DND-41 (cell line): Measurements from ENCODE around the gene MTO1.
A peak's percentile ranks its signal among the peaks of the same experiment; 100 is the strongest.
"Not testable (repeated sequence)": the region's sequence is repeated elsewhere in the genome, so short reads cannot be mapped to it uniquely, and the experiment has no call there.

Source experiments
- ATAC-seq: fragments of 200-7000 bp; cut with Tn5 transposase; 3 replicates; pipeline ENCODE4 v1.9.1; 2021; ENCODE audit warnings: low read depth; ENCODE audit not compliant: insufficient read depth
- DNase-seq: peaks from one replicate; pipeline ENCODE4 v3.0.0-alpha.2; 2020
- H2AFZ ChIP-seq: 2 replicates; pipeline ENCODE4 v1.6.0; 2012; ENCODE audit warnings: low read depth, low read length
- H3K27ac ChIP-seq: 2 replicates; pipeline ENCODE4 v1.5.1; 2012; ENCODE audit warnings: low read length, inconsistent platforms
- H3K27me3 ChIP-seq: fragments of 200-600 bp; sonication (generic); 2 replicates; pipeline ENCODE4 v1.6.0; 2012; ENCODE audit warnings: low read length, mild to moderate bottlenecking, inconsistent platforms; ENCODE audit not compliant: insufficient read depth, poor library complexity
- H3K36me3 ChIP-seq: 2 replicates; pipeline ENCODE4 v1.5.1; 2012; ENCODE audit warnings: low read length, inconsistent platforms; ENCODE audit not compliant: insufficient read depth
- H3K4me1 ChIP-seq: 2 replicates; pipeline ENCODE4 v1.5.1; 2012; ENCODE audit warnings: mild to moderate bottlenecking, low read length; ENCODE audit not compliant: insufficient read depth
- H3K4me2 ChIP-seq: 2 replicates; pipeline ENCODE4 v1.6.0; 2012; ENCODE audit warnings: mild to moderate bottlenecking, moderate library complexity, low read length, inconsistent platforms; ENCODE audit not compliant: insufficient read depth
- H3K4me3 ChIP-seq, 2 experiments: fragments of 200-600 bp in 1 of 2; shearing (Covaris generic) in 1 of 2; 2 replicates each; pipeline ENCODE4 v1.5.1; 2012 to 2016; ENCODE audit warnings: inconsistent platforms in 2 of 2, low read length in 2 of 2, mild to moderate bottlenecking in 2 of 2, low read depth in 1 of 2, moderate library complexity in 1 of 2
- H3K79me2 ChIP-seq: 2 replicates; pipeline ENCODE4 v1.6.0; 2012; ENCODE audit warnings: low read length, inconsistent platforms; ENCODE audit not compliant: insufficient read depth
- H3K9ac ChIP-seq: 2 replicates; pipeline ENCODE4 v1.6.0; 2012; ENCODE audit warnings: low read depth, mild to moderate bottlenecking, inconsistent platforms, low read length, moderate library complexity
- H3K9me3 ChIP-seq: 2 replicates; pipeline ENCODE4 v1.5.1; 2012; ENCODE audit warnings: low read length, moderate library complexity, mild to moderate bottlenecking, inconsistent platforms; ENCODE audit not compliant: insufficient read depth, severe bottlenecking
- H4K20me1 ChIP-seq: 2 replicates; pipeline ENCODE4 v1.6.0; 2012; ENCODE audit warnings: low read length; ENCODE audit not compliant: insufficient read depth
- CTCF ChIP-seq: IDR thresholded peaks from 2 replicates; pipeline ENCODE4 v1.5.1; 2012; ENCODE audit warnings: borderline replicate concordance, low read length, moderate library complexity, mild to moderate bottlenecking; ENCODE audit not compliant: poor library complexity, severe bottlenecking; ENCODE audit errors: extremely low read depth
- EZH2 ChIP-seq: IDR thresholded peaks from 3 replicates; pipeline ENCODE4 v1.6.1; 2012; ENCODE audit warnings: borderline replicate concordance, low read depth, mild to moderate bottlenecking, moderate library complexity, low read length, inconsistent platforms; ENCODE audit not compliant: severe bottlenecking

MTO1 gene

GRCh38 chr6:73515204-73515655 is 53.7 kb downstream of the MTO1 start:
- 0 out of 3 replicates have a peak, but pooled peaks have one; percentile 6 for ATAC-seq
- no peak overlapping the region for H3K27ac ChIP-seq
- DNase-seq = no peak
- H3K79me2 ChIP-seq = peaks cover 38% of the 10 kb centered on the region
- H3K36me3 ChIP-seq = peaks cover 58% of the 10 kb centered on the region
- peaks cover 32% of the 10 kb centered on the region for H3K4me1 ChIP-seq
- H3K4me3 ChIP-seq = no peak overlapping the region
- no peaks in the 10 kb centered on the region for H3K9me3 ChIP-seq
- no peak overlapping the region for H3K9ac ChIP-seq
- H4K20me1 ChIP-seq = peaks cover 51% of the 10 kb centered on the region
- H3K27me3 ChIP-seq = no peaks in the 10 kb centered on the region
- TF ChIP-seq CTCF (no peak), EZH2 (no peak)
- H3K4me2 ChIP-seq = peak overlapping the region; percentile 14; the same call in 1 of the 2 replicates
- H2AFZ ChIP-seq = no peak overlapping the region

GRCh38 chr6:73516514-73517489 is 55.3 kb downstream of the MTO1 start:
- Histone ChIP-seq H3K4me3 (peak overlapping the region in 1 of 2 experiments; percentile 9; a peak in 1 of 4 replicates), H3K4me1 (peaks cover 33% of the 10 kb centered on the region), H3K36me3 (peaks cover 61% of the 10 kb centered on the region), H3K4me2 (peak overlapping the region; percentile 40; the same call in 1 of the 2 replicates), H3K9ac (no peak overlapping the region), H2AFZ (no peak overlapping the region), H3K27me3 (no peaks in the 10 kb centered on the region), H3K9me3 (no peaks in the 10 kb centered on the region), H4K20me1 (peaks cover 51% of the 10 kb centered on the region), H3K79me2 (peaks cover 51% of the 10 kb centered on the region), H3K27ac (no peak overlapping the region)
- TF ChIP-seq CTCF (no peak), EZH2 (no peak)
- ATAC-seq (no peak), DNase-seq (no peak)

- H3K4me3 ChIP-seq = peak overlapping the region in 1 of 2 experiments; percentile 46; a peak in 2 of 4 replicates
- H3K27me3 ChIP-seq, ATAC-seq, H3K9me3 ChIP-seq, H2AFZ ChIP-seq, H3K27ac ChIP-seq, DNase-seq: not testable (repeated sequence)
- peaks cover 47% of the 10 kb centered on the region for H3K4me1 ChIP-seq
- H3K36me3 ChIP-seq = peaks cover 60% of the 10 kb centered on the region
- H3K4me2 ChIP-seq = peak overlapping the region; percentile 82
- peak overlapping the region; percentile 13; the same call in 1 of the 2 replicates for H3K9ac ChIP-seq
- H4K20me1 ChIP-seq = peaks cover 49% of the 10 kb centered on the region
- H3K79me2 ChIP-seq = peaks cover 66% of the 10 kb centered on the region
Measured at GRCh38 chr6:73518100-73518981, 56.8 kb downstream of the MTO1 start.

GRCh38 chr6:73518982-73519881 is 57.7 kb downstream of the MTO1 start:
- H3K27me3 ChIP-seq, H2AFZ ChIP-seq, ATAC-seq, H3K9me3 ChIP-seq, DNase-seq: not testable (repeated sequence)
- Histone ChIP-seq H3K36me3 (peaks cover 60% of the 10 kb centered on the region), H3K79me2 (peaks cover 75% of the 10 kb centered on the region), H3K27ac (peak overlapping the region; percentile 94), H3K4me1 (peaks cover 52% of the 10 kb centered on the region), H3K4me3 (peak overlapping the region; percentile 68 to 74; a peak in 3 of 4 replicates), H3K9ac (peak overlapping the region; percentile 98), H3K4me2 (peak overlapping the region; percentile 82), H4K20me1 (peaks cover 49% of the 10 kb centered on the region)
